NCI-H2171 (cell line): ENCODE results near the gene TRIM2.
"Not testable (repeated sequence)": the region's sequence is repeated elsewhere in the genome, so short reads cannot be mapped to it uniquely, and the experiment has no call there.

Experiments used
- DNase-seq: peaks from one replicate; lab custom pipeline; 2025; lab: John Stamatoyannopoulos, UW

Gene TRIM2

DNA sequence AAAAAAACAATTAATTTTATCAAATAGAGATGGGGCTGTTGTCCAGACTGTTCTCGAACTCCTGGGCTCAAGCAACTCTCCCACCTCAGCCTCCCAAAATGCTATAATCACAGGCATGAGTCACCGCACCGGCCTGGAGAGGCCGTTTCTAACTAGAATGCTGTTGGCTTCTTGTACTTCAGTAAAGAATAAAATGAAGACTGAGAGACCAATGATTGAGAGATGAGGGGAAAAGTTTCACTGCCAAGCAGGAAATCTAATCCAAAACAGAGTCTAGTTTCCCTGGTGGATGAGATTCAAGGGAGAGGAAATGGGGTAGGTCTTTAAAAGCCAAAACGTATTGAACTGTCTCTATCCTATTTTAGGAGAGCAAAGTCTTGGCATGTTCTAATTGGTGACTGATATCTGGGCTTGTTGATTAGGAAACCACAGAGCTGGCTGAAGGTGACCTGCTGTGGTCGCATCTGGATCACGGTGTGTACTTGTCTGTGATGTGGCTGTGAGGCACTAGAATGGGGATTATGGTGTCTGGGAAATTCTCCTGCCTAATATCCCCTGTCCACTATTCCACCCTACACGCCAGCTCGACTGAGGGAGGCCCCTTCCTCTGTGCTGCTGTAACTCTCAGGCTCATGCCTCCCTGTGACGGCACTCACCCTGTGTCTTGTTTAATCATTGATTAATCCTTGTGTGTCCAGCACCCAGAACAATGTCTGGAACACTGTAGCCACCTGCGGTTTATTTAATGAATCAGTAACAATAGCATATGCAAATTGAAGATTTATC, 15.0 kb upstream of the TRIM2 start:
- no peak for DNase-seq

DNA sequence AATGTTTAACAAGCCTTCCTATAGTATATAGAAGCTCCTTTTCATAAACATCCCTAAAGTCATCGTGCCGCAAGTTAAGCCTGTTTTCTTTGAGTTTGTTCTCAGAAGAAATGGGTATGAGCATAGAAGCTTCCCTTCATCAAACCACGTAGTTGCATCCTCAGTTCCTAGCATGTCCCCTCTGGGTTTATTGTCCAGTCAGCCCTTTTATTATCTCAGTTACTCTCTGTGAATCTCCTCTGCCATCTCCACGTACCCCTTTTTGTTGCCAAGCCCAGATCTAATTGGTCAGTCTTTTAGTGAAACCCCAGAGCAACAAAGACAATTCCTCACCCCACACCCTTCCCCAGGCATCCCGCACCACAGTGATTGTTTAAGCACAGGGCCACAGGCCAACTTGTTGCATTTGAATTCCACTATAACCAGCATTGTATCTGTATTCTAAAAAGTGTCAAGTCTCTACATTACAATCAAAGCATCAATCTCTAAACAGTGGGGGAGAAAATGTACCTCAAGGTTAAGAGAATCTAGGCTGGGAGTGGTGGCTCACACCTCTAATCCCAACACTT, 12.4 kb upstream of the TRIM2 start:
- DNase-seq, result no peak

- no peak for DNase-seq
Observed at GRCh38 chr4:153197301-153197700, 6.9 kb upstream of the TRIM2 start.

DNA sequence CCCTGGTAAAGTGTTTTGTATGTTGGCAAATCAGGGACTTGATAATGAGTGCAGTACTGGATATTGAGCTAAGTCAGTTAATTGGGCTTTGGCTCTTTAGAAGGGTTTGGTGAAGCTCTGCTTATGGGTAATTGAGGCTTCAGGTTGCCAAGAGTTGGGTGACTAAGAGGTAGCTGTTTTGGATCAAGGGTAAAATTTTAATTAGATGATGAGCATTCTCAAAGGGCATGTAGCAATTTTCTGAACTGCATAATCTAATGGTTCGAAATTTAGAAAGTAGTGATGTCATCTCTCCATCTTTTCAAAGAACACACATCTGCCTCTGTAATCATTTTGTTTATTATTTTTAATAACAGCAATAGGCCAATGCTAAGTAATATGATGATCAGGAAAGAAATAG, 5.5 kb upstream of the TRIM2 start:
- DNase-seq, result no peak

- DNase-seq, result not testable (repeated sequence)
Observed at GRCh38 chr4:153203746-153204145, 497 bp upstream of the TRIM2 start.

DNA sequence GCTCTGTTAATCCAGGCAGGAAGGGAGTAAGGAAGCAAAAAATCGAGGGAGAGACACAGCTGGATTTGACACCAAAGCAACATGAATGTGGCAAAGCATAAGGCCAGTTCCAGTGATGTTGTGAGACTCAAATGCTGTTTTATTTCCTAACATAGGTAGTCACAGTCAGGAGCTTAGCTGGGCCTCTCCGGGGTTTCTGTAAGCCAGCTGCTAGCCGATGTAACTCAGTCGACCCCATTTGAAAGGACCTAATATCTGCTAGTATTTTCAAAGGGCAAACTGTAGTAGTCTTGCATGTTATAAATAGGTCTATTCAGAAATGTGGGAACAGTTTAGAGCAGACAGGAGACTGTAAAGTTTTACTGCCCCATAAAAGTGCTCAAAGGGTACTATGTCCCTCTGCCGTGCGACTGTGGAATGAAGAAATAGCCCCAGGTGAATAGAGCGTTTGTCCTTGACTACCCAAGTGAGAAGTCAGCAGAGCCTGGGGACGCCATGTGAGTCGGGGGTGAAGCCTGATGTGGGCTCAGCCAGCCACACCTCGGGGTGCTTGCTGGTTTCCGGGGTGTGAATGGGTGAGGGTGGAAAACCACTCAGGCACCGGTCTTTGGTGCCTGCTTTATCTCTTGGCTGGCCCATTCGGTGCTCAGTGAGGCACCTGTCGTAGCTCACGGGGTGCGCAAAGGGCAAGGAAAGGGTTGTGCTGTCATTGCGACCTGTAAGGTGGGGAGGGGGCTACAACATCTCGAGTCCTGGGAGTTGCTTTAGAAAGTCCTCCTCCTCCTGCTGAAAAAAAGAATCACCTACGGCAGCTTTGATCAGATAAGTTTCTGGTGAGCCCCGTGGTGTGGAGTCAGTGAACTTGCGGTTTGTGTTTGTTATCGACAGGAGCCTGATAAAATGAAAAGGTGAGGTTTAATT, 745 bp downstream of the TRIM2 start:
- DNase-seq, result no peak

DNA sequence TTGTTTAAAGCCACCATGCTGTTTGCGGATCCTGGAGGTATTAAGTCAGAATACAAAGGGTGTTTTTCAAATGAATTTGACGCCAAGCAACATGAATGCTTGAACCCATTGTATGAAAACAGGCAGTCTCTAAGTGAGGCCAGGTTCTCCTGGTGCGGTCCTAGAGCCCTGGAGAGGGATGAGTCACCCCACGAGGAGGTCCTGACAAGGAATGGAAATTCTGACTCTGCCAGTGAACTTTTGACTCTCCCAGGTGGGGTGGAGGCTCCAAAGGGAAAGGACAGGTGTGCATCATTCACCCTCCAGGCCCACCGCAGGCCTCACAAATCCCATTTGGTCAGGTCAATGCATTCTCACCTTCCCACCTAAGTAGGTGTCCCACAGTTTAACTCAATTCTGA, 1.5 kb downstream of the TRIM2 start:
- DNase-seq, result no peak

DNA sequence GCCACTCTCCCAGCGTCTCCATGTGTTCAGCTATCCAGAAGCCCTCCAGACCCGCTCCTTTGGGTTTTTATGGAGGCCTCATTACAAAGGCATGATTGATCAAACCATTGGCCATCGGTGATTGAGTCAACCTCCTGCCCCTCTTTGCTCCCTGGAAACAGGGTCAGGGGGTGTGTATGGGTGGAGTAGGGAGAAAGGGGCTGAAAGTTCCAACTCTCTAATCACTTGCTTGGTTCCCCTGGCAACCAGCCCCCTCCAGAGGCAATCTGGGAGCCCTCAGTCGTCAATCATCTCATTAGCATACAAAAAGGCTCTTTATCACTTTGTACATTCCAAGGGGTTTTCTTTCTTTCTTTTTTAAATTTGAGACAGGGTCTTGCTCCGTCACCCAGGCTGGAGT, 2.3 kb downstream of the TRIM2 start:
- DNase-seq, result no peak

GRCh38 chr4:153207027-153207426, 2.8 kb downstream of the TRIM2 start:
- DNase-seq, result no peak

- DNase-seq, result no peak
Observed at GRCh38 chr4:153207567-153207966, 3.3 kb downstream of the TRIM2 start.

GRCh38 chr4:153209410-153209809, 5.2 kb downstream of the TRIM2 start:
- no peak for DNase-seq

DNA sequence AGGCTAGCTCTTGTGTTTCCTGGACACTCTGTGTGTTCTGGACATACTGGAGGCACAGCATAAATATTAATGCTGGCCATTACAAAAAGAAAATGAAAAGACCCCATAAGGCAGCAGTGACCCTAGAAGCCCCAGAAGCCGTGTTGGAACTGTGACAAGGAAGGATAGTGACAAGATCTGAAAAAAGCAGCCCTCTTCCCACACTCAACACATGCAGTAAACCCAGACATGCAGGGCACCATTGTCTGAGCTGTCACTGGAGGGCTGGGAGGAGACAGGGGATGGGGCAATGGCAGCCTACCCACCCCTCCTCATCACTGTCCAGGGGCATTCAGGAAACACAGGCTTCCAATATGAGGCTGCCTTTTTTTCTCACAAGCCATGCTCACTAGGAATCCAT, 6.5 kb downstream of the TRIM2 start:
- no peak for DNase-seq

DNA sequence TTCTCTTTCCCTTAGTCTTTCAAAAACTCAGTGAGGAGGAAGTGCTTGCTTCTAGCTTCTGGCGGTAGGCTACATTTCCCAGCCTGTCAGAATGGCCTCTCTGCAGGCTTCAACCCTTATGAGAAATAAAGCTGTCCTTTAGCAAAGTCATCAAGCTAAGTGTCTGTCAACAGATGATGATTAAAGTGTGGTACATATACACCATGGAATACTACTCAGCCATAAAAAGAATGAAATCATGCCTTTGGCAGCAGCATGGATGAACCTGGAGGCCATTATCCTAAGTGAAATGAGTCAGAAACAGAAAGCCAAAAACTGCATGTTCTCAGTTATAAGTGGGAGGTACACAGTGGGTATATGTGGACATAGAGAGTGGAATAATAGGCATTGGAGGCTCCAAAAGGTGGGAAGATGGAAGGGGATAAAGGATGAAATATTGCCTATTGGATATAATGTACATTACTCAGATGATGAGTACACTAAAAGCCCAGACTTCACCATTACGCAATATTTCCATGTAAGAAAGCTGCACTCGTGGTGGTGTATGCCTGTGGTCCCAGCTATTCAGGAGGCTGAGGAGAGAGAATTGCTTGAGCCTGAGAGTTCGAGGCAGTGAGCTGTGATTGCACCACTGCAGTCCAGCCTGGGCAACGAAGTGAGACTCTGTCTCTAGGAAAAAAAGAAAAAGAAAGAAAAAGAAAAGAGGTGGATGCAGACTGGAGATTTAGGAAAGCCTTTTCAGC, 7.9 kb downstream of the TRIM2 start:
- DNase-seq, result no peak

- no peak for DNase-seq
Observed at GRCh38 chr4:153212736-153213135, 8.5 kb downstream of the TRIM2 start.

DNA sequence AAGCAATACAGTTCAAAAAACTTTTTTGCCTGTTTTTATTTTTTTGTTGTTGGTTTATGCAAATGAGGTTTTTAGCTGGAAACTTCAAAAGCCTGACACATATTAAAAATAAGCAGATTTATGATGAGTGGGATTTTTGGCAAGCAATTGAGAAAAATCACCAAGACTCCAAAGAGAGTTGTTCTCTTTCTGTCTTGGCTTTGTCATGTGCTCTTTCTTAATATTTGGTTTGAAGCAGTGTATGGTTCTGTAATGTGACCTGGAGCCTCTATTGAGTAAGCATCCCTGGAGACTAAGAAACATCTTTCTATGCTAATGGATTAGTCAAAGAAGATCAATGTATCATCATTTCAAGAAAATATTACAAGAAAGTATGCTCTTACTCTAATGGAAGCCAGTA, 11.7 kb downstream of the TRIM2 start:
- DNase-seq, result no peak

DNA sequence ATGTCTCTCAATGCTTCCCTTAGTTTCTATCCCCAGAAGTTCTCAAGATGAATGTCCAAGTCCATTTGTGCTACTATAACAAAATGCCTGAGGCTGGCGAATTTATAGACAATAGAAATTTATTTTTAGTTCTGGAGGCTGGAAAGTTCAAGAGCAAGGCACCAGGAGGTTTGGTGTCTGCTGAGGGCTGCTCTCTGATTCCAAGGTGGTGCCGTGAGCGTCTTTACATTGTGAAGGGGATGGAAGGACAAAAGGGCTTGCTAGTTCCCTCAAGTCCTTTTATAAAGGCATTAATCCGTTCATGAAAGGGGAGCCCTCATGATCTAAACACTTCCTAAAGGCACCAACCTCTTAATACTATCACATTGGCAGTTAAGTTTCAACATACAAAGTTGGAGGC, 12.3 kb downstream of the TRIM2 start:
- no peak for DNase-seq

DNA sequence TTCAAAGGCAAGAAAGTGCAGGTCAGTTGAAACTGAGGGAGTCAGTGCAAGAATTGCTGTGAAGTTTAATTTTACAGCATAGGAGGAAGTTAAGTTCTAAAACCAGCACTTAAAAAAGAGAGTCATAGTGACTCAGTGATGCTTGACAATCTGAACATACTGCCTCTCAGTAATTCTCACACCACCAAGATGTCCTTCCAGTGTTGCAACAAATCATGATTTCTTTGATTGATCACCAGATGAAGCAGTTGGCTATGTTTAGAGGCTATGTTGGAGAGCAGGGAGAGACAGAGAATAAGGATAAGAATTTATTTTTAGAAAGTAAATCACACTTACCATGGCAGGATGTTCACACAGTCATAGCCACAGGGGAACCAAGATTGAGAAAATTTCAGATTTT, 13.2 kb downstream of the TRIM2 start:
- no peak for DNase-seq

DNA sequence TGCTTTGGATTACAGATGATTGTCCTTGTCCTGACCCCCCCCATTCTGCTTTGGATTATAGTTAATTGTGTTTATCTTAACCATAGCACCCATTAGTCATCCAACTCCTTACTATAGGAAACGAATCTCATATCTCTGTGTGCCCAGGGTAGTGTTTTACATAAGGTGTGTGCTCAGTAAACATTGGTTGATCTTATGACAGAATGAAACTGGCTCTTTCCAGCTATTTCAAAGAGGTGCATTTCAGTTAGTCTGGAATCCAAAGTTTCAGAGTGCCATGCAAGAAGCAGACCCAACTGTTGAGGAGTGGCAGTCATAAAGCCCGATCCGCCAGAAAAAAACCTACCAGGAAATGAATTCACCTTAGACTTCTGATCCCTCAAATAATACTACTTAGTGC, 14.7 kb downstream of the TRIM2 start:
- DNase-seq, result no peak

DNA sequence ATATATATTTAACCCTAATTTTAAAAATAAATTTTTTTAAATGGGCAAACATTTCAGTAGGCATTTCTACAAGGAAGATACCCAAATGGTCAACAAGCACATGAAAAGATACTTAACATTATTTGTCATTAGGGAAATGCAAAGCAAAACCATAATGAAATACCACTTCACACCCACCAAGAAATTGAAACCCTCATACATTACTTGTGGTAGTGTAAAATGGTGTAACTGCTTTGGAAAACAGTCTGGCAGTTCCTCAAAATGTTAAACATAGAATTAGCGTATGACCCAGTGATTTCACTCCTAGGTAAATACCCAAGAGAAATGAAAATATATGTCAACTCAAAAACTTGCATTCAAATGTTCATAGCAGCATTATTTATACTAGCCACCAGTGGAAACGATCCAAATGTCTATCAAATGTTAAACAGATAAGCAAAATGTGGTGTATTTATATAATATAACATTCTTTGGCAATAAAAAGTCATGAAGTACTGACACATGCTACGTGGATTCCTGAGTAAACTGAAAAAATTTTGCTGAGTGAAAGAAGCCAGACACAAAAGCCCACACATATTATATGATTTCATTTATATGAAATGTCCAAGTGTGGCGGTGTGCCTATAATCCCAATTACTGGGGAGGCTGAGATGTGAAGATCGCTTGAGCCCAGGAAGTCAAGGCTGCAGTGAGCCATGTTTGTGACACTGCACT, 16.6 kb downstream of the TRIM2 start:
- DNase-seq, result no peak

DNA sequence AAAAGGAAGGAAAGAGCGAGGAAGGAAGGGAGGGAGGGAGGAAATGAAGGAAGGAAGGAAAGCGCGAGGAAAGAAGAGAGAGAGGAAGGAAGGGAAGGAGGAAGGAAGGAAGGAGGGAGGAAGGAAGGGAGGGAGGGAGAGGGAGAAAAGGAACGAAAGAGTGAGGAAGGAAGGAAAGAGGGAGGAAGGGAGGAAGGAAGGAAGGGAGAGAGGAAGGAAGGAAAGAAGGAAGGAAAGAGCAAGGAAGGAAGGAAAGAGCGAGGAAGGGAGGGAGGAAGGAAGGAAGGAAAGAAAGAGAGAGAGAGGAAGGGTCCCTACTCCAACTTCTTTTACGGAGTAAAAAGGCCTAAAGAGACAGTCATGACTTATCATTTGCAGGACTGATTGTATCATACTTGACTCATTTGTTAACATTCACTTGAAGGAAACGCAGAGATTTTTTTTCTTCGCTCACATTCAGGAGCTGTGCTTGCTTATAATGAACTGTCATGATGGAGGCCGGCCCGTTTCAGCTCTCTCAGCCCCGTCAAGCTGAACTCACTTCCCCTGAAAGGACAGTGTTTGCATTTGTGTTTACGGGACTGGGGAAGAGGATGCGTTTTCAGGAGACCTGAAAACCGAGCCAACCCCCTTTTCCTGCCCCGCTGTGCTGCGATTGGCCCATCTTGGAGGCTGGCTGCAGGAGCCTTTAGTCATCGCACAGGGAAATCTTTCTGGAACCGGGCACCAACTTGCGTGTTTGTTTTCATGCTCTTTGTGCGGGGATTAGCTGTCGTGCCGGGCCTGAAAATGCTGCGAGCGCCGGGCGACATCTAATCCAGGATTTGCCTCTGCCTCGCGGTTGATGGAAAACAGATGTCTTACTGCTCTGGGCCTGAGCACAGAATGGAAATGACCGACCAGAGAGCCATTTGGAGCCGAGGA, 17.8 kb downstream of the TRIM2 start:
- no peak for DNase-seq
